ENCODE data around the gene KCNH3.

Gene KCNH3

DNA sequence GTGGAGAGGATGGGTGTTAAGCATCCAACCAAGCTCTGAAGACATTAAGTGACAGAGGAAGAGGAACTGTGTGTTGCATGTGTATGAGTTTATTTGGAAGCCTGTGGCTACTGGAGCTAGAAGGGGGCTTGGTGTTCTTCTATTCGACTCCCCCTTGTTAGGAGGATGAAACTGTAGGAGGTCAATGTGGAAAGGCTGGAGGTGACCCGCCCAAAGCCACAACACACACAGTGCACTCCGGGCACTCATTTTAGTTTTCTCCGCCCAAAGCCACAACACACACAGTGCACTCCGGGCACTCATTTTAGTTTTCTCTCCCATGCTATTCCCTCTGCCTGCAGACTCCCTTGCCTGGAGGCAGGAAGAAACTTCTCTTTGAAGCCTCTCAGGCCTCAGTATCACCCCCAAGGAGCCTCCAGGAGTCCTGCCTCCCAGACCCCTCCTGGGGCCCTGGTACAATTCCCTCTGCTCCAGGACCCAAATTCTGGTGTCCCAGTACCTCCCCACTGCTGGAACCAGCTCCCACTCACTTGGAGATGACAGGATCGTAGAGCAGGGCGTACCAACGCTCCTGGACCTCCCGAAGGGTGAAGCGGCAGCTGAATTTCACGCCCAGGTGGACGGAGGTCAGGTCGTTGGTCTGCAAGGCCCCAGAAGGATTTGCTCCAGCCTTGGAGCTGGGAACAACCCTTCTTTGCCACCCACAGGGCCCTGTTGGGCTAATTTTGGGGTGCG is 25.3 kb downstream of the KCNH3 start:
- no peak for DNase-seq

DNA sequence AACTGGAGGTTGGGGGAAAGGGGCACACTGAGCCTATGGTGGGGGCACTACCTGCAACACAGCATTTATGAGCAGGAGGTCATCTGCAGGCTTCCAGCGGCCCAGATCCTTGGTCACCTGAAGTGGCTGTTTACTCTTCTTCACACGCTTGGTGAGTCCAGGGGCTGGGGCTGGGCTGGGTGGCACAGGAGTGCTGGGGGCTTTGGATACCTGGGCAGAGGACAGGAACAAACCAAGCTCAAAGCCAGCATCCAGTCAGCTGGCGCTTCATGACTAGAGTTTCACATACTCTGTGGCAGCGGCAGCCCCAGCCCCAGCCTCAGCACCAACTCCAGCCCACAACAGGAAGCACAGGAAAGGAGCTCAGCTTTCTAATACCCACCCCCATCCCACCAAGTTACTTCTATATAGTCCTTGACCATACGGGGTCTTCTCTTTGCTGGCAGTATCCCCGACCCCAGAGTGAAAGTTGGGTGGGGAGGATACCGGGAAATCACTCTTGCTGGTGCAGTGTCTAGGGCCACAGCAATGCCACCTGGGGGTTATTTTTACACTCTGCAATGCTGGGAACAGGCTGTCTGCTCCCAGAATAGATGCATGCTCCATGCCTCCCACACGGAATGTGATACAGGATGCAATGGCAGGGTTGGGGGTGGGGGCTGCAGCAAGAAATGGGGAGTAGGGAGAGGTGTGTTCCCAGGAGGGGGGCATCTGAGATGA is 26.0 kb downstream of the KCNH3 start:
- no peak for DNase-seq

DNA sequence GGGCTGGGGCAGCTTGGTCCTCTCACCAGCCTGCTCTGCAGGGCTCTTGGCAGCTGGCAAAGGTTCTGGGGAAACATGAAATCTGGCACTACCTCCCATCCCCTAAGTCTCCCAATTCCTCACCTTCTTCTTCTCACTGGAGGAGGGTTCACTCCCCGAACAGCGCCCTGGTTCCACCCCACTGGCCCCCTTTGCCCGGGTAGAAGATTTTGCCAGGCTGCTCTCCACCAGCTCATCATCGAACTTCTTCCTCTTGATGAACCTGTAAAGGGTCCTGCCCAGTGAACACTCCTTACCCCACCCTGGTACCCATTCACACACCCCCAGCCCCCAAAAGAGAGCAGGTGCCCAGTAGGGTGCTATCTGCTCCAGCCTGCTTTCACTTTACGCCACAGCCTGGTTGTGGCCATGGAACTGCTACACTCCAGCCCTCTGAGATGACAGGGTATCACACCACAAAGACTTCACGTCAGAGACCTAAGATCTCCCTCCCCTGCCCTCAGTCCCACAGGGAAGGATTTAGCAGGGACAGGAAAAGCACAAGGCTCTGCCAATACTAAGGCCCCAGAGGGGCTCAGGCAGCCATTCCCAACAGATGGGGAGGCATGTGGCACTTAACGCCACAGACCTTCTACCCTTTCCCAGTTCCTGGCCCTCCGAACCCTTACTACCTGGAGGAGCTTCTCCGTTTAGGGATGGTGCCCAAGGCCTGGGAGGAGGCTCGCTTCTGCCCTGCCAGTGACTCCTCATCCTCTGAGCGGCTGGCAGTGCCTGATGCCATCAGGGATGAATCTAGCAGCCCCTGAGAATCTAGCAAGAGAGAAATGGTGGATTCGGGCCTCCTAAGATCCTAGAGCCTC is 26.8 kb downstream of the KCNH3 start:
- DNase-seq: no peak

DNA sequence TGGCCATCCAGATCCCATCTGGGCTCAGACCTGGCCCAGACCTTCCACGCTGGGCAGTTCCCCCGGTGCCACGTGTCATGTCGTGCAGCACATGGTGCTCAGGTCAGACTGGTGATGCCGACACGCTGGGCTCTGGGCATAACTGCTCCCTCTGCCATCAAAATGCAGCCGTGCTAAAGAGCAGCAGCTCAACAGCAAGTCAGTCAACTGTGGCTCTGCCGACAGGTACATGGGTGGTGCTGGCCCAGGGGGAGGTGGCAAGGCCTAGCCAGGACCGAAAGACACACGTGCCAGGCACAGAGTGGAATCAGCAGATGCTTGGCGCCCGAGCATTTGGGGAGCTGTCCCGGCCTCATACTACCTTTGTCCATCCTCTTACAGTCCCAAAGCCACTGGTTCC is 27.5 kb downstream of the KCNH3 start:
- no peak for DNase-seq

DNA sequence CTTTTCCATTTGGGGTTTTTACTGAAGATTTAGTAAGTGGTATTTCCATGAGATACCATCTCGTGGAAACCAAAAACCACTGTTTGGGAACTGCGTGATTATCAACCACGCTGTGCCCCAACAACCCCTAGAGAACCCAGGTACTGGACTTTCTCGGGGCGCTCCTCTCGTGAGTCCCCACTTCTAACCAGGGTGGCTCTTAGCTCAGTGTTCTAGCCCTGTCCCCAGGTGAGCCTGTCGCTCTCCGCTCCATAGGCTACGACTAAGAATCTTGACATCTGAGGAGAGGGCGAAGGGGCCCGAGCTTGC is 28.4 kb downstream of the KCNH3 start:
- DNase-seq: no peak

DNA sequence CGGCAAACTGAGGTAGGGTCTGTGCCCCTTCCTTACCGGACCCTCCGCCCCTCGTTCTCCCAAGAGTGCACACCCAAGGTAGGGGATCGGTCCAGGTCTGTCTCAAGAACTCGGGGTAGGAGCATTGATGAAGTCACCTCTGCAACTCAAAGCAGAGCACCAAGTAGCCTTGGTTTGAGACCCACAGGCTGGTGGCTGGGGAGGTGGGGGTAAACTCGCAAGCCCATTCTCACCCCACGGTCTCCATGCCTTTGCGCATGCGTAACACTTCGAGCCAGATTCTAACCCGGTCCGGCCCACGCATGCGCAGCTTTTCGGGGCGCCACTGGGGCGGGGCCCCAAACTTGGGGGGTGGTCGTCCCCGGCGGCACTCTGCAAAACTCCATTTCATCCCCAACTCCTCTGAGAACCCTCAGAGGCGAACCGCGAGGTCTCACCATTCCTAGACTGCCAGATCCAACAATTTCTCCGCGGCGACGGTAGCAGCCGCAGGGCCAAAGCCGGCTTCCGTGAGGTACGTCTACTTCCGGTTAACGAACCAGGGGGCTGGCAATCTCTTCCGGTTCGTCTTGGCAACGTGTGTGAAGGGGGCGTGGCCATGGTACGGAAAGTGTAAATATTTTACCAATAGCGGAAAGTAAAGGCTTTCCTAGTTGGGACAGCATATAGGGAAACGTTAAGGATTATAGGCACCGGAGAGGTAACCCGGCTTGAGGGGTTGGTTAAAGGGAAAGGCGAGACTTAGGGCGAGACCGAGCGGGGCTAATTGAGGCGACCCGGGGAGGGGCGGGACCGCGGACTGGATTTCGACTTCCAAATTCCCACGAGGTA is 29.0 kb downstream of the KCNH3 start, which contains the start of gene MCRS1:
Gene MCRS1 (minus strand): TSS at position 532 of the 831 bp plus-strand sequence. CDS start 1,411 bp downstream, outside the sequence.
- peak; percentile 90 for DNase-seq

DNA sequence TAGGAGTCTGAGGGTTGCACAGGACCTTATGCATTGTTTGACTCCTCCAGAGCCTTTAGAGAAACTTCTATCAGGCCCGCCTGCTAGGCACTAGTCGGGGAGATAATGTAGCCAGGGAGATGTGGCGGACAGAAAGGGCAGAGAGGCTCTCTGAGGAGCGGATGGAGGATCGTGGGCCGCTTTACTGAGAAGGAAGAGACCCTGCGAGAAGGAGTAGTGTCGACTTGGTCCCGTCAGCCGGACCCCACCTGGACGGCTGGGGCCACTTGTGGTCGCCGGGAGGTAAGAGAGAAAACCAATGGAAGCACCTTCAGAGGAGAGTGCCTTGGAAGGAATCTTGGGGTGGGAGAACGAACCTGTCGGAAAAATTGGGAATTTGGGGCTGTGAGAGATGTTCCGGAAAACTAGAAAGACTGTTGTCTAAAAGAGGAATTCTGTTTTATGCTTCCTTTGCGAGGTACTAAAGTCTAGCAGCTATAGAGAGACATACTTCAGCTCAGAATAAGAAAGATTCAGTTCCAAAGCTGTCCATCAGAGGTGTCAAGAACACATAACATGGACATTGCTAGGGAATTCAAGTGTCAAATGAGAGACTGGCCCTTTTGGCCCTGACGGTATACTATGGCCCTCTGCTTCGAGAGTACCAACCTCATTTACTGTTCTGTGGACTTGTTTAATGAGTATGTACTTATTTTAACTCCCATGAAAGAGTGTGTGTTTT is 29.8 kb downstream of the KCNH3 start:
- DNase-seq: no peak

DNA sequence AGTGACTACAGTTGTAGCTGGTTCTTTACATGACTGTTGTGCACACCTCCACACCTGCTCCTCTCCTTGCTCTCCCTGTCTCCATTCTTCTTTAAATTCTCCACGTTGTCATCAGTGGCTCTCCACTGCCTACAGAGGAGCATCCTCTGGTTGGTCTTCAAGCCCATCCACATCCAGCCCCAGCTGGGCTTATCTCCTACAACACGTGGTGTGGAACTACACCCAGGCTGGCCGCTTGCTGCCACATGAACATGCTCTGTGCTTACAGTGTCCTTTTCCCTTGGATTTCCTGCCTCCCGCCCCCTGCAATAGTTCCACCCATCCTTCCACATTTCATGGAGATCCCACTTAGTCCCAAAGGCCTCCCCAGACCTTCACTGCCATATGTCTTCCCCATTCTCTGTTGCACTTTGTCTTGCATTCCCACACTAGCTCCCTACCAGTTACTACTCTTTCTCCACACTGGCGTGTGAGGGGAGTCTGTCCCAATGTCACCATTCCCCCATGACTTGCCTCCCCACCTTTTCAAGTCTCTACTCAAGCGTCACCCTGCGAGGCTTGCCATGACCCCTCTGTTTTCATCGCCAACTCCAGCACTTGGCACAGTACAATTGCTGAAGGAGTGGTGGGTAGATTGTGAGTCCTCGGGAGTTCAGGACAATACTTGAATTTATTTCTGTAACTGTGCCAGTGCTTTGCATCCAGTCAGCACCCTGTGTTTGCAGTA is 38.9 kb downstream of the KCNH3 start:
- no peak for DNase-seq

DNA sequence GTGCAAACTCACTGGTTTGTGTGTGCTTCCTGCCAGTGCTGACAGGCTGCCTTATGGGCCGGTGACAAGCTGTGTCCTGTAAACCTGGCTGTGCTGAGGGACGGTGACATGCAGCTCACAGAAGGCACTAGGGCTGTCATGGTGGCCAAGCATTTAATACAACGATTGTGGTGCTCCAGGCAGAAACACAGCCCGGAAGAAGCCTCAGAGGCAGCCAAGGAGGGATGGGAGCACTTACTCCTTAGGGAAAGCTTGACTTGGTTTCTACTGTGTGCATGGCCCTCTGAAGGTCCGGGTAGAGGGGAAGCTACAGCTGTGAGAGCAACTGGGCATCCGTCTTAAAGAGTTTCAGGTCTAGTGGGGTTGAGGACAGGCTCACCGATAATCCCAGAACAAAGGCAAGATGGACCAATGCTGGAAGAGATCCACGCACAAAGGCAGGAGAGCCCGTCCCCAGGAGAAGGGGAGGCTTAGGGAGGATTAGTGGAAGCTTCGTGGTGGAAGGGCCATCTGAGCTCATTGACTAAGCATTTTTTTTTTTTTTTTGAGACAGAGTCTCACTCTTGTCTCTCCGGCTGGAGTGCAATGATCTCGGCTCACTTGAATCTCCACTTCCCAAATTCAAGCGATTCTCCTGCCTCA is 39.8 kb downstream of the KCNH3 start:
- no peak for DNase-seq

DNA sequence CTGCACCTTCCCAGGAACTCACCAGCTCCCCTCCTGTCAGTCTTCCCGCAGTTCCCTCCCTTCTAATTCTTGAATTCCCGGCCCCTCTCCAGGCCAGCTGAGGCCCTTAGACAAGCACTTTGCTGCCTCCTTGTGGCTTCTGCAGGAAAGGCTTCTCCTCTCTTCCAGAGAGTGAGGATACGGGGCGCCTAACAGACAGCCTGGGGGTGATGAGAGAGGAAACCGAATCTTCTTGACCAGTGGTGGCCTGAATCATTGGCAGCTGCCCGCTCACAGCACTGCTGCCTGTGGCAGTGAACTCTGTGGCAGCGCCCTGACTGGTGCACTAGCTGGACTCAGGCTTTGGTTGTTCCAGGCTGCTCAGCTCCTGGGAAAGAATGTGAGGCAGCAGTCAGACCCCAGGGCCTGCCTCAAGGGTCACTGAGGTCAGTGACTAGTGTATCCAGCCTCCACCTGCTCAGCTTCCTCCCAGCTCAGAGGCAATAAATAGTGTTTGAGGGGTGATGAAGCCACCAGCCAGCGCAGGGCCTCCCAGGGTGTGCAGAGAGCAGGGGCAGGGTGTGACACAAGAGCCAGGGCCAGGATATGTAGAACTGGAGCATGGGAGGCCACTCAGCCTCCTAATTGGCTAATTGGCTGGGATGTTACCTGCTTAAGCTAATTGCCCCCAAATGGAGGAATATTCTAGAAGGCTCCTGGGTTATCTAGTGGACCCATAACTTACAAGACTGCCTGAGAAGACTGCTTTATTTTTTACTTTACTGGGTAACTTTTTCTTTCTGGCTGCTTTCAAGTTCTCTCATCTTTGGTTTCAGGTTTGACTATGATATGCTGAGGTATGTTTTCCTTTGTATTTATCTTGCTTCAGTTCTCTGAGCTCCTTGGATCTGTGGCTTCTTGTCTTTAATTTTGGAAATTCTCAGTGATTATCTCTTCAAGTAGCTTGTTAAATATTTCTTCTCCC is 42.0 kb downstream of the KCNH3 start:
- DNase-seq: peak; percentile 67

DNA sequence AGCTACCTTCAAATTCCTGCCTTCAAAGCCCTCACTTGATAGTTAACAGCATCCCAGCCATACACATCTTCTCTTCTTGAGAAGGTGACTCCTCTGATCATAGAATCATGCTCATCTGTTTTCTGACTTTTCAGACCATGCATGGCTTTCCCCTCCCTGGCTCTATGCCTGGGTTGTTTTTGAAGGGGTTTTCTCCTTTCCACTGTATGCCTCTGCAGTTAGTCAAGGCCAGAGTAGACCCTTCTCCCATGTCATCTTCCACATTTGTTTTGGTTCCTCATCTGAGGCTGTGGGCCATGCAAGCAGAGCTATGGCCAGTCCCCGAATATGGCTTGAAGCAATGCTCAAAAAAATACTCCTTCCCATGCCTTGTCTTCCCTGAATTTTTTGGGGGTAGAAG is 43.4 kb downstream of the KCNH3 start:
- DNase-seq: no peak

DNA sequence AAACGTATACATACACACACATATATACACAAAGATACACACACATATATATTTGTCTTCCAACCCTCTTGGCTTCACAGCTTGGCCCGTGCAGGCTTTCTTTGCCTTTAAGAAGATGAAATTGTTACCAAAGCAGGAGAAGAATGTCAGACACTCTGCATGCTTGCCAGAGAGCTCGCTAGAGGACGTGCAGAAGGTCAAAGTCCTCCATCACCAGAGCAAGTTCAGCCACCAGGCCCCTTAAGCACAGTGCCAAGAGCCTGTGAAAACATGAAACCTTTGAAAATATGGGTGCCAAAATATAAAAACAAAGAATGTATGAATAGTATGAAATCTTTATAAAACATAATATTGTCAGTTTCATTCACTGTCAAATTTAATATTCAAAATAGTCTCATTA is 44.0 kb downstream of the KCNH3 start:
- no peak for DNase-seq

DNA sequence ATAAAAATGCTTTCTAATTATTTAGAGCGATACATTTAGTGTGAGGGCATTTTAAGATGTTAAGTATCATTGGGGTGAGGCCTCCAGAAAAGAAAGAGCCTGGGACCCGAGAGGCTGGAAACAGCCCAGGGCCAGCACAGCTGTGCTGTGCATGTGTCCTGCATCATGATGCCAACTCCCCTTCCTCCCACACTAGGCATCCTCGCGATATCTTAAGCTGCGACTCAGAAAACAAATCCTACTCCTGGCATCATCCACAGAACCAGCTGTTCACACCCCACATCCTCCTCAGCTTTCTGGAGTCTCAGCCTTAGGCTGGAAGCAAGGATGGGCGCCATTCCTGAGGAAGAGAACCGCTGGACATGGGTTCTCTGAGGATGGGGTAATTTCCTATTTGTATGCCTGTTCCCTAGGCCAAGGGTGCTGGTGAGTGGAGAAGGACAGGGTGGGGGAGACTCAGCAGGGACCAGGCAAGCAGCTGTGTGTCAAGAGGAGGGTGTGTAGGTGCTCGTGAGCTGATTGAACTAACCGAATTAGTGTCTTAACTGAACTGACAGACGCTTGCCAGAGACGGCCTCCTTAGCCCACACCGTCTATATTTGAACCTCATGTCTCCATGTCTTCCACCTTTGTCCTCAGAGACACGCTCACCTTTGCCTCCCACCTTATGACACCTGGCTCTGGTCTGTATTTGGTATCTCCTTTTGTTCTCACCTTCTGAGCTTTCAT is 44.7 kb downstream of the KCNH3 start:
- DNase-seq: no peak

DNA sequence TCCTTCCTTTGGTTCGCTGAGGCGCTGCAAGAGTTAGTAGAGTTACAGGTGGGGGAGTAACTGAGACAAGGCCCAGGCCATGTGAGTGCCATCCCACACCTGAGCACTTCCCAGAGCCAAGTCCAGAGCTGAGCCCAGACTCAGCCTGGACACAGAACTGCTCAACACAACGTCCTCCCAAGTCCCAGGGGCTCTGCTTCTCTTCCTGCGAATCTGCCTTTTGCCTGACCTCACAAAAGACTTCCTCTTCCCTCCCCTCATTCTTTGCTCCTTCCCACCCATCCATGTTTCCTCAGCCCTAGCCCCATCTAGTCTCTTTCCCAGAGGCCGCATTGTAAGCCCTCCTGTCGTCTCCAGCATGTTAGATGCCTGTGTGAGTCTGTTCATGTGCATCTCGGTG is 45.8 kb downstream of the KCNH3 start:
- DNase-seq: no peak

DNA sequence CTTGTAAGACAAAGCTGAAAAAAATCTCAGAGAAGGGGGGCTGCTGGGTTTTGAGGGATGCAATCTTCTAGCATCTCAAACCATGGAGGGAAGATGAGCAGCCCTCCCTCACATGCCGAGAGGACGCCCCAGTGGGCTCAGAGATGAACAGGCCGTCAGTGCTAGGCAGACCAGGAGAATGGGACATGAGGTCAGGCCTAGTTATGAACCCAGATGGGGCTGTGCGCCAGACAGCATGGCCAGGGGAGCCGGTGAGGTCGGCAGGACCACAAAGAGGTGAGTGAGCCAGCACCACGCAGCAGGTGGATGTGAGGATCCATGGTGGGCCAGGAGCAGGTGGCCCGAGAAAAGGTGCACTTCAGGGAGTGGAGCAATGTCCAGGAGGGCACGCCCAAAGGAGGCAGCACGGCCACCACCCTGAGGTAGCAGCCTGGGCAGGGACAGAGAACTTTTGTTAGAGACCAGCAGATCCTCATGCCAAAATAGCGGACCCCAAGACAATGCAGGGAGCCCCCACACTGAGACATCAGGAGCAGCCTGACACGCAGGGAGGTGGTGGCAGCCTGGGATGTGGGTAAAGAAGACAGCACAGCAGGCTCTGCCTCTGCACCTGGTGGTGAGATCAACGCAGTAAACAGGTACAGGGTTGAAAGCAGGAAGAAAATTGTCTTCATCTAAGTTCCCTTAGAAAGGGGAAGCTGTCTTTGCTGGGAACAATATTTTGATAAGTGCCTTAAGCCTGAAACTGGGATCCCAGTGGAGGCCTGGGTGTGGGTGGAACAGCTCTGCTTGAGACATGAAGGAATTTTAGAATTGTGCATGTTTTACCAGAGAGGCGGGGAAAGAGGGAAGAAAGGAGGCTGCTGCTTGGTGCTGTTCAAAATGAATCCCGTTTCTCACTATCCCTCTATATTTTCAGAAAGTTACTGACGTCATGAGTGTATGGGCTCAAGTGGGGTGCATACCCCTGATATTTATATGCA is 46.9 kb downstream of the KCNH3 start:
- no peak for DNase-seq

DNA sequence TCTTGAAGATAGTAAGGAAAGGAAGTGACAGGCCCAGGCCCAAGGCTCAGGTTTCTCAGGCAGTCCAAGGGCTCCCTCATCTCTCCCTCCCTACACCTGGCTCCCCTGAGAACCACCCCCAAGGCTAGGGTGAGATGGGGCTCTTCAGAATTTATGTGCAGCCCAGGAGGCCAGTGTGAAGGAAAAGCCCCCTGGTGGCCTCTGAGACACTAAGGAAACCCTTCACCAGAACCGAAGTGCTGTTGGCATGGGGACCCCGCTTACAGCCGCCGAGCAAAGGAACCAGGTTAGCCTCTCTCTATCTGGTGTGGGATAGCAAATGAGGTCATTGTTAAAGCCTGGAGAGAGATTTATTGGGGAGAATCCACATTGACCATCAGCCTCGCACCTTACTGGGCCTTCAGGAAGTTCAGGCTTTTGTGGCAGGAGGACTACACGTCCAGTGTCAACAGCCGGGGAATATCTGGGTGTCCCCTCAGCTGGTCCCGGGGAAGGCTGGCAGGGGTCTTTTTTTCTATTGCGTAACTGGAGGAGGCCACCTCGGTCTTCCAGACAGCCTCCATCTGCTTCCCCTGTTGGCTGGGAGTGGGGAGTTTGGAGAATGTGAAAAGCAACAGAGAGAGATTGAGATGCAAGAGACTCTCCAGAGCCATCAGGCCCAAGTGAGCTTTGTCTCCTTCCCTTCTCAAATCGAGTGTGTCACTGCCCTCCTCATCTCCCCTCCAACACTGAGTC is 48.5 kb downstream of the KCNH3 start:
- no peak for DNase-seq

DNA sequence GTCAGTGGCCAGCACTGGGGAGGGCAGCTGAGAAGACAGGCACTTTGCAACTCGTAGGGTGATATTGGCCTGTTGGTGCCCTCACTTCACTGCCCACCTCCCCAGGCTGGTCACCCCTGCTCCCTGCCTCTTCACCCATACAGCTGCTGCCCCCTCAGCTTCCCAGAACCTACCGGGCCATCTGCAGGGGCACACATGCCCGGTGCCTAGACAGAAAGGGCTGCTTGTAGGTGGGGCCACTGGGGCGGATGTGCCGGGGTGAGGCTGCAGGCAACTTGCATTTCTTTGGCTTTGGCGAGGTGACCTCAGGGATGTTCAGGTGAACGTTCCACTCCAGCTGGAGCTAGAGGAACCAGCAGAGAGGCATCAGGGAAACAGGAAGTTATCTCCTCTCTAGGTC is 49.5 kb downstream of the KCNH3 start:
- no peak for DNase-seq
